ENCODE data around the gene TMEM63B. TPM values are rescaled to one million over a fixed set of nuclear protein-coding genes. Genes with fewer than 3 reads are reported as not detected.

TMEM63B gene
- total and polyA plus RNA-seq, 9 of the 15 experiments (the other 6 are each of a cell fraction or from before 2014, with no cell fraction given) = 0.14 to 39.4 (median 14.4) TPM

DNA sequence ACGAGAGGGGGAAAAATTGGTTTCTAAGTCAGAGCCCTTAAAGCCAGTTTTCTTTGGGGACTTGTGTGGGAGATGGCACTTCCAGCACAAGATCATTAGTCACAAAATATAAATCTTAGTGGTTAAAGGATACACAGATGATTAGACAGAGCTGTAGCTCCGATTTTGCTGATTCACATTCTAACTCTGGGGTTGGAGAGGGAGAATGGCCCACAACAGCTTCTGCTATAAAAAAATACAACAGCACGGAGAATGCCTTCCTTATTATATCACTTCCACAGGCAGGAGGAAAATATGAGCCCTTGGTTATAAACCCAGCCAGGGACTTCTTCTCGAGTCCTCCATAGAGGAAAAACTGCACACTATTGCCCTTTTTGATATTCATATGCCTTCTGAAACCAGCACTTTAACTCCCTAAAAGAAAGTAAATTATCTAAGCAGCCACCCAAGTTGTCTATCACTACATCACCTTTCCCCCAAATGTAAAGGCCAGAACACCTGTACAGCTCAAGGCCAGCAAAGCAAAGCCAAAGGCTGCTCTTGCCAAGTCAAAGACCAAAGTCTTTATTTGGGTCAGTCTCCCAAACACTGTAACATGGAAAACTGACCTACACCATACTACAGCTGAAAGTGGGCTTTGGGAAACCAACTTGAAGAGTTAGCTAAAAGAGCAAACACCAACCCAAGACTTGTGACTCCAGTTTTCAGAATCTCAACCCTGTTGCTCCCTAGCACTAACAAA lies 10.5 kb upstream of the TMEM63B start (continued):
- TF ChIP-seq, protein P1, sequence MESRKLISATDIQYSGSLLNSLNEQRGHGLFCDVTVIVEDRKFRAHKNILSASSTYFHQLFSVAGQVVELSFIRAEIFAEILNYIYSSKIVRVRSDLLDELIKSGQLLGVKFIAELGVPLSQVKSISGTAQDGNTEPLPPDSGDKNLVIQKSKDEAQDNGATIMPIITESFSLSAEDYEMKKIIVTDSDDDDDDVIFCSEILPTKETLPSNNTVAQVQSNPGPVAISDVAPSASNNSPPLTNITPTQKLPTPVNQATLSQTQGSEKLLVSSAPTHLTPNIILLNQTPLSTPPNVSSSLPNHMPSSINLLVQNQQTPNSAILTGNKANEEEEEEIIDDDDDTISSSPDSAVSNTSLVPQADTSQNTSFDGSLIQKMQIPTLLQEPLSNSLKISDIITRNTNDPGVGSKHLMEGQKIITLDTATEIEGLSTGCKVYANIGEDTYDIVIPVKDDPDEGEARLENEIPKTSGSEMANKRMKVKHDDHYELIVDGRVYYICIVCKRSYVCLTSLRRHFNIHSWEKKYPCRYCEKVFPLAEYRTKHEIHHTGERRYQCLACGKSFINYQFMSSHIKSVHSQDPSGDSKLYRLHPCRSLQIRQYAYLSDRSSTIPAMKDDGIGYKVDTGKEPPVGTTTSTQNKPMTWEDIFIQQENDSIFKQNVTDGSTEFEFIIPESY (CRISPR knock-in tag; IDR thresholded peaks at IDR 0.05) = no peak
- TF ChIP-seq ZC3H11A (IDR thresholded peaks at IDR 0.05; ENCODE audit: low read depth, low read length) = no peak
- no peak for TF ChIP-seq ARID1B (IDR thresholded peaks at IDR 0.05)
- TF ChIP-seq, protein P2, sequence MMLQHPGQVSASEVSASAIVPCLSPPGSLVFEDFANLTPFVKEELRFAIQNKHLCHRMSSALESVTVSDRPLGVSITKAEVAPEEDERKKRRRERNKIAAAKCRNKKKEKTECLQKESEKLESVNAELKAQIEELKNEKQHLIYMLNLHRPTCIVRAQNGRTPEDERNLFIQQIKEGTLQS (IDR thresholded peaks at IDR 0.05) = 0 out of 2 replicates have a peak, but pooled peaks have one; percentile 11
- TF ChIP-seq, protein P2 (CRISPR knock-in tag; conservative IDR thresholded peaks at IDR 0.05) = no peak
- no peak for TF ChIP-seq RAD51 (IDR thresholded peaks at IDR 0.05; ENCODE audit: borderline replicate concordance, low read depth)
- no peak for TF ChIP-seq POU5F1 (IDR thresholded peaks at IDR 0.05; ENCODE audit: borderline replicate concordance, low read depth, low read length, partially characterized antibody)
- TF ChIP-seq MAFG (tag; conservative IDR thresholded peaks at IDR 0.05) = peak; percentile 77
- TF ChIP-seq, protein P3, sequence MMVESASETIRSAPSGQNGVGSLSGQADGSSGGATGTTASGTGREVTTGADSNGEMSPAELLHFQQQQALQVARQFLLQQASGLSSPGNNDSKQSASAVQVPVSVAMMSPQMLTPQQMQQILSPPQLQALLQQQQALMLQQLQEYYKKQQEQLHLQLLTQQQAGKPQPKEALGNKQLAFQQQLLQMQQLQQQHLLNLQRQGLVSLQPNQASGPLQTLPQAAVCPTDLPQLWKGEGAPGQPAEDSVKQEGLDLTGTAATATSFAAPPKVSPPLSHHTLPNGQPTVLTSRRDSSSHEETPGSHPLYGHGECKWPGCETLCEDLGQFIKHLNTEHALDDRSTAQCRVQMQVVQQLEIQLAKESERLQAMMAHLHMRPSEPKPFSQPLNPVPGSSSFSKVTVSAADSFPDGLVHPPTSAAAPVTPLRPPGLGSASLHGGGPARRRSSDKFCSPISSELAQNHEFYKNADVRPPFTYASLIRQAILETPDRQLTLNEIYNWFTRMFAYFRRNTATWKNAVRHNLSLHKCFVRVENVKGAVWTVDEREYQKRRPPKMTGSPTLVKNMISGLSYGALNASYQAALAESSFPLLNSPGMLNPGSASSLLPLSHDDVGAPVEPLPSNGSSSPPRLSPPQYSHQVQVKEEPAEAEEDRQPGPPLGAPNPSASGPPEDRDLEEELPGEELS (CRISPR knock-in tag; IDR thresholded peaks at IDR 0.05; ENCODE audit: borderline replicate concordance) = no peak
- TF ChIP-seq MBD2 (IDR thresholded peaks at IDR 0.05; ENCODE audit: borderline replicate concordance, low read depth) = no peak
- TF ChIP-seq MAFK (IDR thresholded peaks at IDR 0.05; ENCODE audit: low read length) = peak; percentile 60; the same call in 1 of the 2 replicates
- no peak for TF ChIP-seq PTBP1 (IDR thresholded peaks at IDR 0.05; ENCODE audit: low read depth, low read length)
- no peak for TF ChIP-seq HNRNPH1 (optimal IDR thresholded peaks at IDR 0.05; ENCODE audit: low read depth, low read length)
- TF ChIP-seq KDM1A (IDR thresholded peaks at IDR 0.05) = peak in 1 of 2 experiments; percentile 21; a peak in 1 of 4 replicates
- TF ChIP-seq RCOR1 (IDR thresholded peaks at IDR 0.05; ENCODE audit: borderline replicate concordance in 1 of 2, low read depth in 2 of 2, low read length in 2 of 2) = peak in 1 of 2 experiments; percentile 36; a peak in 1 of 4 replicates
- no peak for TF ChIP-seq KAT7 (CRISPR knock-in tag; IDR thresholded peaks at IDR 0.05; ENCODE audit: borderline replicate concordance)
- TF ChIP-seq ZNF707 (CRISPR knock-in tag; conservative IDR thresholded peaks at IDR 0.05) = no peak
- peak; percentile 69; the same call in 1 of the 2 replicates for TF ChIP-seq BACH1 (tag; IDR thresholded peaks at IDR 0.05)
- no peak for TF ChIP-seq YBX1 (IDR thresholded peaks at IDR 0.05)
- no peak for TF ChIP-seq FOXA3 (CRISPR knock-in tag; conservative IDR thresholded peaks at IDR 0.05 in 1 of 2, IDR thresholded peaks at IDR 0.05 in 1 of 2)
